SJSA1 (cell line): Measurements from ENCODE around the gene SPATA19. TPM values are rescaled to one million over a fixed set of nuclear protein-coding genes. Genes with fewer than 3 reads are reported as not detected.
"Not testable (repeated sequence)": the region's sequence is repeated elsewhere in the genome, so short reads cannot be mapped to it uniquely, and the experiment has no call there.

Experiments
- DNase-seq, 2 experiments: peaks; one replicate each; pipeline ENCODE4 v3.0.0-alpha.2; 2015 to 2020; ENCODE audit warnings: low spot score in 2 of 2, low read depth in 1 of 2
- H3K27ac ChIP-seq: fragments of 250-450 bp; sonication (Bioruptor Pico); 2 replicates; pipeline ENCODE4 v1.5.1; 2020; ENCODE audit warnings: mild to moderate bottlenecking, moderate library complexity
- H3K27me3 ChIP-seq: fragments of 250-450 bp; sonication (Bioruptor Pico); replicated peaks from 2 replicates; pipeline ENCODE4 v1.5.1; 2020; ENCODE audit warnings: mild to moderate bottlenecking, moderate library complexity
- H3K36me3 ChIP-seq: fragments of 250-450 bp; sonication (Bioruptor Pico); 2 replicates; pipeline ENCODE4 v1.5.1; 2020; ENCODE audit warnings: mild to moderate bottlenecking
- H3K4me1 ChIP-seq: fragments of 250-450 bp; sonication (Bioruptor Pico); replicated peaks from 2 replicates; pipeline ENCODE4 v1.6.1; 2021; ENCODE audit warnings: mild to moderate bottlenecking
- H3K4me3 ChIP-seq: fragments of 250-450 bp; sonication (Bioruptor Pico); 2 replicates; pipeline ENCODE4 v1.5.1; 2020; ENCODE audit warnings: mild to moderate bottlenecking
- H3K9me3 ChIP-seq: fragments of 250-450 bp; sonication (Bioruptor Pico); replicated peaks from 2 replicates; pipeline ENCODE4 v1.5.1; 2020; ENCODE audit warnings: mild to moderate bottlenecking
- total RNA-seq: library from RNA; depleted of rRNA; stranded (reverse); fragments of >200 nt; shearing (Covaris generic); gene quantifications from 2 replicates; pipeline ENCODE4 v1.2.3, GENCODE V29; 2014

The SPATA19 gene
- total RNA-seq, 1 experiment from 2014 or later = not detected

DNA sequence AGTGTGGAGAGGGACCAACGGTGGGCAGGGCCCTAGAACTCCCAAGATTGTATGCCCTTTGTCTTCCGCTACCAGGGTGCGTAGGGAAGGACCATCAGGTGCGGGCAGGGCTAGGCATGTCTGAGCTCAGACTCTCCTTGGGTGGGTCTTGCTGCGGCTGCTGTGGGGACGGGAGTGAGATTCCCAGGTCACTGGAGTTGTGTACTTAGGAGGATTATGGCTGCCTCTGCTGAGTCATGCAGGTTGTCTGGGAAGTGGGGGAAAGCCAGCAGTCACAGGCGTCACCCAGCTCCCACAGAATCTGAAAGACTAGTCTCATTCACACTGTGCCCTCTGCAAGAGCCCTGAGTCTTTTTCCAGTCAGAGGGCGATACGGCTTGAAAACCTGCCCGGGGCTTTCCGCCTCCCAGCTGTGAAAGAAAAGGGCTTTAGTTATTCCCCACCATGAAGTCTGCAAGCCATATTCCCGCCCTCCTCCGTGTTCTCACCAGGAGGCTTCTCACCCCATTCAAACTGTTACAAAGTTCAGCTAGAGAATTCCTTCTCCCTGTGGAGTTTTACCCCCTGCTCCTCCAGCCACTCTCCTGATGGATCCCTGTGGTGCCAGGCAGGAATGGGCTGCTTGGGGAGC is 9.1 kb upstream of the SPATA19 start:
- not testable (repeated sequence) for DNase-seq, H3K27me3 ChIP-seq, H3K4me3 ChIP-seq, H3K4me1 ChIP-seq, H3K9me3 ChIP-seq, H3K27ac ChIP-seq, H3K36me3 ChIP-seq

GRCh38 chr11:133844217-133844616 is 1.1 kb downstream of the SPATA19 start:
- H3K9me3 ChIP-seq = no peaks in the 10 kb centered on the region
- DNase-seq = no peak
- H3K36me3 ChIP-seq = no peaks in the 10 kb centered on the region
- no peaks in the 10 kb centered on the region for H3K27me3 ChIP-seq
- H3K27ac ChIP-seq = no peak overlapping the region
- H3K4me1 ChIP-seq = no peaks in the 10 kb centered on the region
- H3K4me3 ChIP-seq = no peak overlapping the region

- Histone ChIP-seq H3K4me3 (no peak overlapping the region), H3K27me3 (no peaks in the 10 kb centered on the region), H3K4me1 (no peaks in the 10 kb centered on the region), H3K9me3 (no peaks in the 10 kb centered on the region), H3K36me3 (no peaks in the 10 kb centered on the region), H3K27ac (no peak overlapping the region)
- no peak for DNase-seq
These were observed 1.8 kb downstream of the SPATA19 start for GRCh38 chr11:133843454-133843987.

- DNase-seq = no peak
- Histone ChIP-seq H3K4me1 (no peaks in the 10 kb centered on the region), H3K4me3 (no peak overlapping the region), H3K9me3 (no peaks in the 10 kb centered on the region), H3K27ac (no peak overlapping the region), H3K27me3 (no peaks in the 10 kb centered on the region), H3K36me3 (no peaks in the 10 kb centered on the region)
These were observed 2.6 kb downstream of the SPATA19 start for GRCh38 chr11:133842730-133843129.

DNA sequence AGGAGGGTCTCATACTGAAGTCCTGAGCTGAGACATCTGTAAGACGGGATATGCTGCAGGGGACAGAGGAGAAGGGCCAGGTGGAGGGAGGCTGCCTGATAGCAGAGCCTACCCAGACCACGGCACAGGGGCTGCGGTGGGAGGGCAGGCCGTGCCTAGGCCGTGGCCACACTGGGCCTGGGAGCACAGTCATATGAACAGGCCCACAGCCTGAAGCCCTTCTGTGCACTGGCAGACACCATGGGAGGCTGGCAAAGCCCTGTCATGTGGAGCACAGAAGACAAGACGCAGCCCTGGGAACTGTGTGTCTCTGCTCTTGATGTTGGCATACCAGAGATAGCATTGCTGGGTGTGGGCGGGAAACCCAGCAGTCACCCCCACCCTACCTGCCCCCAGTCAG is 3.3 kb downstream of the SPATA19 start:
- no peaks in the 10 kb centered on the region for H3K4me1 ChIP-seq
- H3K27ac ChIP-seq = no peak overlapping the region
- no peaks in the 10 kb centered on the region for H3K27me3 ChIP-seq
- H3K9me3 ChIP-seq = no peaks in the 10 kb centered on the region
- H3K36me3 ChIP-seq = no peaks in the 10 kb centered on the region
- H3K4me3 ChIP-seq = no peak overlapping the region
- DNase-seq = no peak

GRCh38 chr11:133841279-133842043 is 3.9 kb downstream of the SPATA19 start:
- Histone ChIP-seq H3K27me3 (no peaks in the 10 kb centered on the region), H3K27ac (no peak overlapping the region), H3K4me1 (no peaks in the 10 kb centered on the region), H3K36me3 (no peaks in the 10 kb centered on the region), H3K4me3 (no peak overlapping the region), H3K9me3 (no peaks in the 10 kb centered on the region)
- DNase-seq = no peak

GRCh38 chr11:133840479-133840941 is 4.8 kb downstream of the SPATA19 start:
- Histone ChIP-seq H3K27me3 (no peaks in the 10 kb centered on the region), H3K4me1 (no peaks in the 10 kb centered on the region), H3K9me3 (no peaks in the 10 kb centered on the region), H3K27ac (no peak overlapping the region), H3K36me3 (no peaks in the 10 kb centered on the region), H3K4me3 (no peak overlapping the region)
- no peak for DNase-seq

GRCh38 chr11:133835593-133836548 is 9.4 kb downstream of the SPATA19 start:
- Histone ChIP-seq H3K27ac (no peak overlapping the region), H3K36me3 (no peaks in the 10 kb centered on the region), H3K4me1 (no peaks in the 10 kb centered on the region), H3K4me3 (no peak overlapping the region), H3K9me3 (no peaks in the 10 kb centered on the region), H3K27me3 (no peaks in the 10 kb centered on the region)
- DNase-seq = no peak

DNA sequence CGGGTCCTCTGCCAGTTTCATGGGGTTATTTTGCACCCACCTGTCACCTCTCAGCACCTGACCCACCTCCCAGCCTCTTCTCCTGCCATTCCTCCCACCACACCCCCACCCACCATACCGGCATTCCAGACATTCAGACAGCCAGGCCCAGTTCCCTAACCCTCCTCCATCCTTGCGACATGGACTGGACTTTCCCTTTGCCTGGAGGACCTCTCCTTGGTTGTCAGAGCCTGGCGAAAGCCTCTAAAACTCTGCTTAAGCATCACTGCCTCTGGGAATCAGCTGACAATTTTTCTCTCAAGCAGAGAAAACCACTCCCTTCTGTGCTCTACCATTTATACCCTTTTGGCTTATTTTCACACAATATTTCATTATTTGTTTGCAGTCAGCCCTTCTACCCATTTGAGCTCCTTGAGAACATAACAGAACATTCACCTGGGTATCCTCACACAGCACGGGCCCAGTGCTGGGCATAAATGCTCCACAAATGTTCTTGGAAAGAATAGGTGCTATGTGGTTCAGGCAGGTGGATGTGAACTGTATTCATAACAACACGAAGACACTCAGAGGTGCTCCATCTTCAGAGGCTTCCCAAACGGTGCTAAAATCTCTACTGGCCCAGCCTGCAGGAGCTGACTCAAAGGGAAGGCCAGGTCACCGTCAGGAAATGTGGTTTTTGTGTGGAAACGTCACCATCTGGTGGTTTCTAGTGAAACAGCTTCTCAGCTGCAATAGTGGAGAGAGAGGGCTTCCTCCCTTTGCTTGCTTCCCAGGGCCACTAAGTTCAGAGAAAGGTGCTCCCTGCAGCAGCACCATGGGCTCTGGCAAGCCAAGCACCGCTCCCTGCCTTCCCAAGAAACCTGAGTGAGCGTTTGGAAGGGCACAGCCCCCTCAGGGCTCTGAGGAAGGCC is 10.4 kb downstream of the SPATA19 start:
- H3K4me3 ChIP-seq = no peak overlapping the region
- no peaks in the 10 kb centered on the region for H3K27me3 ChIP-seq
- DNase-seq = no peak
- no peak overlapping the region for H3K27ac ChIP-seq
- no peaks in the 10 kb centered on the region for H3K9me3 ChIP-seq
- H3K36me3 ChIP-seq = no peaks in the 10 kb centered on the region
- H3K4me1 ChIP-seq = no peaks in the 10 kb centered on the region

DNA sequence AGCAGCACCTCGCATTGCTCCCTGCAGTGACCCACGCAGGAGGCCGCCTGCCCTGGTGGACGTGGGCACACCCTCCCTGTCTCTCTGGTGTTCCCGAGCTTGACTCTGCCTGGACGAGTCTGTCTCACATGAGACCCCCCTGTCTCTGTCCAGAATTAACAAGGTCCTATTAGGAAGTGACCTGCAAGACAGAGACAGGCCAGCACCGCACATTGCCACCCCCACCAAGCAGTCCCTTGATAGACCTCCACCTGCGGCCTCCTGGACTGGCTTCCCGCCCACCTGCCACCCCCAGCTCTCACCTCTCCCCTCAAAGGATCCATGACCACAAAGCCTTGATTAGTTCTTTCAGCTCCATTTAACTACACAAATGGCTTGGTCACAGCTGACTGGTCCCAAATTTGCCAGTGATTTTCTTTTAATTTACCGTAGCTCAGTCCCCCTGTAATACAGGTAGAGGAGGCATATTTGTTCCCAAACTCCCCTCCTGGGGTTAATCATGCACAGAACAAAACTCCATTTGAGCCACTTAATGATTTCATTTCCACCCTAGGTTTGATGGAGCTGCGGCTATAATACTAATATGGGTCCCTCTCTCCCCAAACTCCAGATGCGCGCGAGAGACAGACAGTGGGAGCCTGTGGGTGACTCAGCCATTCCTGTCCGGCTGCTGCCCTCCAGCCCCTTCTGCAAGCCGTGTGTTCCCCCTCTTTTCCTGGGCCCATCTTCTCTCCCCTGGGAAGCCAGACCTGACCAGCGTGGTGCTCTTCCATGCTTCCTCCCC is 11.2 kb downstream of the SPATA19 start:
- no peaks in the 10 kb centered on the region for H3K9me3 ChIP-seq
- H3K27me3 ChIP-seq = no peaks in the 10 kb centered on the region
- no peaks in the 10 kb centered on the region for H3K4me1 ChIP-seq
- H3K4me3 ChIP-seq = no peak overlapping the region
- H3K27ac ChIP-seq = no peak overlapping the region
- H3K36me3 ChIP-seq = no peaks in the 10 kb centered on the region
- no peak for DNase-seq

DNA sequence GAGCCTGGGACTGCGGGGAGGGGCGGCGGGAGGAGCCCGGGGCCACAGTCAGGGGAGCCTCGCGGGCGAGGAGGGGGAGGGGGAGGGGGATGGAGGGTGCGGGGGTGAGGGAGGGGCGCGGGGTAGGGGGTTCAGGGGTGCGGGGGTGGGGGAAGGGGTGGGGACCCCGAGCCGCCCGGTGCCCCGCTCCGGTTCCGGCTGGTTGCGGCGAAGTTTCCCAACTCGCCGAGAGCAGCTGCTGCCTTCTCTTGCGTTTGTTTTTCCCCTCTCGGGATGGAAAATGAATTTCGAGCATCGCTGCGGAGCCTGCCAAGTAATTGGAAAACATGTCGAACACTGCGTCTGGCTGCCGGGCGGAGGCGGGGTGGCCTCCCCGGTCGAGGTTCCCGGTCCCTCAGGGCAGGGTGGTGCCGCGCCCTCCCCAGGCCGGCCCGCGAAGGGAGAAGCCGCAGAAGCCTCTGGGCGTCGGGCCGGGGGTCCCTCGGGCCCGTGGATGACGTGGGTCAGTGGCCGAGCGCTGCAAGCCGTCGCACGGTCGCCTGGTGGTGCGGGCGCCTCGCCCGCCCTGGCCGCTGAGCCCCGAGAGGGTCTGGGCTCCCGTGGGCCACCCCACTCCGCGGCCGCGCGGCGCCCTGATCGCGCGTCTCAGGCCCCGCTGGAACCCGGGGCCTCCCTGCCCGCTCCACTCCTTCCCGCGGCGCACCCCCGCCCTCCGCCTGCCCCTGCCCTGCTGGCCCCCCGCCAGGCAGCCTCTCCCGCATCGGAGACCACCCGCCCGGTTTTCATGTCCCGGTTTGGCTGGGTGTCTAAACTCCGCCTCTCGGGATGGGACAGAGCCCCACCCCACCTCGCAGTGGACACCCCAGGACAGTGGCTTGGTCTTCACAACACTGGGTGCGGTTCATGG is 12.1 kb downstream of the SPATA19 start:
- Histone ChIP-seq H3K27ac (no peak overlapping the region), H3K36me3 (no peaks in the 10 kb centered on the region), H3K4me3 (no peak overlapping the region), H3K9me3 (no peaks in the 10 kb centered on the region), H3K27me3 (no peaks in the 10 kb centered on the region), H3K4me1 (no peaks in the 10 kb centered on the region)
- no peak for DNase-seq
